HG03575 (cell line): ENCODE data around the gene CAMTA1.

Experiments used
- ATAC-seq: cut with Tn5 transposase; IDR thresholded peaks from one replicate; pipeline ENCODE4 v1.9.1; 2021; ENCODE audit not compliant: unreplicated experiment, insufficient number of reproducible peaks, low FRiP score; ENCODE audit errors: extremely low read depth

The CAMTA1 gene

GRCh38 chr1:7172804-7173203 is 387.6 kb downstream of the CAMTA1 start:
- no peak for ATAC-seq

GRCh38 chr1:7174561-7174960 is 389.3 kb downstream of the CAMTA1 start:
- no peak for ATAC-seq

- ATAC-seq, result no peak
These were observed 390.0 kb downstream of the CAMTA1 start for GRCh38 chr1:7174980-7175906.

GRCh38 chr1:7177021-7177420 is 391.8 kb downstream of the CAMTA1 start:
- ATAC-seq, result no peak

GRCh38 chr1:7177438-7178146 is 392.3 kb downstream of the CAMTA1 start:
- ATAC-seq, result no peak

- no peak for ATAC-seq
These were observed 393.1 kb downstream of the CAMTA1 start for GRCh38 chr1:7178336-7178735.

- no peak for ATAC-seq
These were observed 393.5 kb downstream of the CAMTA1 start for GRCh38 chr1:7178741-7179140.

- ATAC-seq, result no peak
These were observed 400.5 kb downstream of the CAMTA1 start for GRCh38 chr1:7185721-7186120.

GRCh38 chr1:7186382-7187111 is 401.3 kb downstream of the CAMTA1 start:
- no peak for ATAC-seq

GRCh38 chr1:7187112-7187493 is 401.8 kb downstream of the CAMTA1 start:
- no peak for ATAC-seq

GRCh38 chr1:7190261-7190660 is 405.0 kb downstream of the CAMTA1 start:
- no peak for ATAC-seq

GRCh38 chr1:7192453-7192852 is 407.2 kb downstream of the CAMTA1 start:
- no peak for ATAC-seq

GRCh38 chr1:7196036-7196911 is 411.0 kb downstream of the CAMTA1 start:
- ATAC-seq, result no peak

GRCh38 chr1:7198664-7199063 is 413.4 kb downstream of the CAMTA1 start:
- ATAC-seq, result no peak

GRCh38 chr1:7199077-7199779 is 414.0 kb downstream of the CAMTA1 start:
- no peak for ATAC-seq

- ATAC-seq, result no peak
These were observed 422.8 kb downstream of the CAMTA1 start for GRCh38 chr1:7207875-7208646.

GRCh38 chr1:7208647-7209180 is 423.5 kb downstream of the CAMTA1 start:
- ATAC-seq, result no peak
